Measurements from ENCODE around the gene DUS1L.

GRCh38 chr17:82072827-82073226 lies 7.2 kb upstream of the DUS1L start:
- TF ChIP-seq CTCF (IDR thresholded peaks at IDR 0.05; ENCODE audit: poor library complexity) (no peak), EZH2phosphoT487 (IDR thresholded peaks at IDR 0.05; ENCODE audit: low read depth, severe bottlenecking, unreplicated experiment) (no peak)
